Stimulated activated CD4-positive, alpha-beta T cell treated with anti-CD3 and anti-CD28 coated beads, Interleukin-12 subunit alpha, Interleukin-12 subunit beta, amount 100 ng/mL, for 4 hours (primary cell): Measurements from ENCODE around the gene SNAPC4.

Experiments
- DNase-seq: peaks from one replicate; pipeline ENCODE4 v3.0.0-alpha.2; 2020

Gene SNAPC4

GRCh38 chr9:136370687-136371532 lies 29.1 kb downstream of the SNAPC4 start:
- DNase-seq, result no peak

- no peak for DNase-seq
Observed at GRCh38 chr9:136370037-136370436, 29.9 kb downstream of the SNAPC4 start.

DNA sequence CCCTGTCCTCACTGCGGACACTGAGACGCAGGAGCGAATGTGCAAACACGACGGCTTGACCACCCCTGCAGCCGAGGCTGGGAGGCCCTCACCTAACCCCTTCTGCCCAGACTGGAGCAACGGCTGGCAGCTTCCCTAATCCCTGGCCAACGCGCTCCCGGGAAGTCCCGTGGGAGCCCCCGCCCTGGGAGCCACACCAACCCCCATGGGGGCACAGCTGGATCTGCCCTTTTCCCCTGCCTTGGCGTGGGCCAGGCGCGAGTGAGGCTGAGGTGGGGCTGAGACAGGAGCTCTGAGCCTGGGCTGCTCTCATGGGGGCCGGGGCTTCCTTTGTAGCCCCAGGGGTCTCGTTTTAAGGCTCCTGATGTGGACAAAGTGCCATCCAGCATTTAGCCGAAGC lies 31.8 kb downstream of the SNAPC4 start:
- no peak for DNase-seq

DNA sequence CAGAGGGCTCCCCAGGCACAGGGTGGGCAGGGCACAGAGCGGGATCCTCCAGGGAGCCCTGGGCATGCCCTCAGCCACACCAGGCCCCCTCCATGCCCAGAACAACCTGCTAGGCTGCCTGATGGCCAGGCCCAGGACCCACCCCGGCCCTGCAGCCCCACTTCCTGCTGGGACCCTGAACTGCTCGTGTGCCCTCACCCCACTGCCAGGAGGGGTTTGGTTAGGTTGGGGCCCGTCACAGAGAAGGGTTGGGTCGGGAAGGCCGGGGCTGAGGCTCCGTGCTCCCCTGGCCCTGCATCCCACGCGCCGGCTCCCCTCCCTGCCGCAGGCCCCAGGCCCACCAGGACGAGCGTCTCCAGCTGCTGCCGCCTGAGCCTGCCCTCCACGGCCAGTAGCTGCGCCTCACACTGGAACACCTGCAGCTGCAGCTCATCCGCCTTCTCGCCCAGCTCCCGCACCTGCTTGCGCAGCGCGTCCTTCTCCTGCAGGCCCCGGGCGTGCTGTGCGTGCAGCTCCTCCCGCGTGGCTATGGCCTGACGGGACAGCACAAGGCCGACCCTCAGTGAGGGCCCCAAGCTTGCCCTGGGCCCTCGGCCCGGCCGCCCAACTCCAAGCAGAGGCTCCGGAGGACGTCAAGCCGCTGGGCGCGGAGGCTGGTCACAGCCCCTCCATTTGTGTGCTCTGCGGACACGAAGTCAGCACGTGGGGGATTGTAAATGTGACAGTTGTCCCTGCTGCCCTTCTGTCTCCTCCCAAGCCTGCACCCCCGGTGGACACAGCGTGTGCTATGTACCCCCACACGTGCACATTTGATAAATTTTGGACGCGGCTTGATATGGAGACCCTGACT lies 32.4 kb downstream of the SNAPC4 start:
- no peak for DNase-seq

GRCh38 chr9:136366826-136367225 lies 33.1 kb downstream of the SNAPC4 start:
- DNase-seq, result no peak

GRCh38 chr9:136365775-136366222 lies 34.2 kb downstream of the SNAPC4 start:
- no peak for DNase-seq

GRCh38 chr9:136364942-136365774 lies 34.8 kb downstream of the SNAPC4 start:
- no peak for DNase-seq

DNA sequence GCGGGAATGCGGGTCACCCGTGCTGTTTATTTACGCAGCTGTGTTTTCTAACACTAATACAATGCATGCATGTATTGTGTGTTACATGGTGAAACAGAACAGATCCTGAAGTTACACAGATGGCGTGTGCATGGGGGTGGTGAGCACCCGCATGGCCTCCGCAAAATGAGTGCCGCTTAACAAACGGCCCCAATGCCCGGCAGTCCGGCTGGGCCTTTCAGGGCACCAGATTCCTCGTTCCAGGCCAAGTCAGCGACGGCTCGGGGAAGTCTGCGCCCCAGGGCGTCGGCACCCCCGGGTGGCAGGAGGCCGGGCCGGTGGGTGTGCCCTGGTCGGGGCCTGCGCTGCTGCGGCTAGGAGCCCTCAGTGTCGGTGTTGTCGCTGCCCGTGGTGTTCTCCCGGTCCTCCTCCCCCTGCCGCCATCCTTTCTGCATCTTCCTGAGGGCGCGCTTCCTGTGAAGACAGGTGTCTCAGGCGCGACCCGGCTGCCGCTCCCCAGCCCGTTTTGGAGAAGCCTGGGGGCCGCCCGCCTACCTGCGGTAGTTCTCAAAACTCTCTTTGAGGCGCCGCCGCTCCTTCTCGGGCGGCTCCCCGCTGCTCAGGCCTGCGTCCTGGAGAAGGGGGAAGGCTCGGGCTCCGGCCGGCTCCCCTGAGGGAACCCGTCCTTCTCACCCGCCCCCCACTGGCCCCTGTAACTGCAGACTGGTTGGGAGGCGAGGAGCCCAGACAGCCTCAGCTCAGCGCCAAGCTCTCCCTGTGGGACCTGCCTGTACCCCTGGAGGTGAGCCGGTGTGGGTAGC lies 35.8 kb downstream of the SNAPC4 start:
- DNase-seq, result no peak

- peak; percentile 98 for DNase-seq
Observed at GRCh38 chr9:136363106-136363948, 36.6 kb downstream of the SNAPC4 start, which contains the start of gene DNLZ. DNLZ (minus strand) TSS chr9:136363744; CDS start chr9:136363714, 30 bp downstream.

- DNase-seq, result no peak
Observed at GRCh38 chr9:136362450-136362784, 37.6 kb downstream of the SNAPC4 start.

DNA sequence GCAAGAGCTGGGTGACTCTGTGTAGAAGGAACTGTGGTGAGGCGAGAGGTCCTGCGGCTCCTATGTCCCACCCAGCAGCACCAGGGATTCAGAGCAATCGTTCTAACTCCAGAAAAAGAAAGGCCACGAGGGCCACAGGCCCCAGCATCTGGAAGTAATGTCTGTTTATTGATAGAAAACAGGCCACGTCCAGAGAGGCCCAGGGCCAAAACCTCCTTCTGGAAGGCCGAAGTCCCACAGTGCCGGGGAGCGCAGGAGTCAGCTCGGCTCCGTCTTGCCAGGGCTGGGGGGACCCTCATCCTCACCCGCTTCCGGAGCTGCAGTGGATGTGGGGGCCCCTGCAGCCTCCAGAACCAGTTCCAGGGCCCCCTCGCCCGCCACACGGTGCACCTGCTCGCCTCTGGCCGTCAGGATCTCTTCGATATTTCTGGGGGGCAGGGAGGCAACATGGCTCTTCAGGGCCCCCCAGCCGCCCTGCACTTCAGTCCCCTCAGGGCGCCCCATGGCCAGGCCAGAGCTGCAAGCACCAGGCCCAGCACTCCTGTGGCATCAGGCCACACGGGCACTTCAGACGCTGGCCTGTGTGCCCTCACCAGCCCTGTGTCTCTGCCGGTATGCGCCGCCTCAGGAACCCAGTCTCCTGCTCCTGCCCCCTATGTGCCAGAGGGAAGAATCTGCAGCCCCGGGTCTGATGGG lies 38.1 kb downstream of the SNAPC4 start:
- DNase-seq, result no peak

DNA sequence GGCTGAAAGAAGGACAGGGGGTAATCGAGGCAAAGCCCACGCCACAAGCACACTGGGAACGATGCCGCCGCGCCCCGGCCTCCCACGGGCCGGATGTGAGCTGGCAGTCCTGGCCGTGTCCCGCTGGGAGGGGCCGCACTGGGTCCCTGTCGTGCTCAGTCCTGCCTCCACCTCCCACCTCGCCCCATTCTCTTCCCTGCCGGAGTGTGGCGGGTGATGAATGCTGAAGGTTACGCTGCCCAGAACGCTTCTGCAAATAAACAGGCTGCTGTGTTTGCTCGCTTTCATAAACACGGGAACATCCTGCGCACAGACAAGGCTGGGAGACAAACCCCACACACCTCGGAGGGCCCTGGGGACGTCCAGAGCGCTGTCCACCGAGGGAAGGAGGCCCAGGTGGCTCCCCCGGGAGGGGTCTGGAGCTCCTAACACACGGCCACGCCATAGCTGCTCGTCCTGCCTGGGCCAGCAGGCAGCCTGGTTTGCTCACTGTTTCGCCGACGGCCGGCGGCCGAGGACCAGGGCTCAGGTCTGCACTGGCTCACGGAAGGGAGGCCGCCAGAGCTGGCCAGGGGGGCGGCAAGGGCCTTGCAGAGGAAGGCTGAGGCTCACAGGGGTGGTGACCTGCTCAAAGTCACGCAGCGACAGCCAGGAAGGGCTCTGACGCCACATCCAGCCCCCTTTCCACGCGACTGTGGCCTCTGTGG lies 38.8 kb downstream of the SNAPC4 start:
- no peak for DNase-seq

DNA sequence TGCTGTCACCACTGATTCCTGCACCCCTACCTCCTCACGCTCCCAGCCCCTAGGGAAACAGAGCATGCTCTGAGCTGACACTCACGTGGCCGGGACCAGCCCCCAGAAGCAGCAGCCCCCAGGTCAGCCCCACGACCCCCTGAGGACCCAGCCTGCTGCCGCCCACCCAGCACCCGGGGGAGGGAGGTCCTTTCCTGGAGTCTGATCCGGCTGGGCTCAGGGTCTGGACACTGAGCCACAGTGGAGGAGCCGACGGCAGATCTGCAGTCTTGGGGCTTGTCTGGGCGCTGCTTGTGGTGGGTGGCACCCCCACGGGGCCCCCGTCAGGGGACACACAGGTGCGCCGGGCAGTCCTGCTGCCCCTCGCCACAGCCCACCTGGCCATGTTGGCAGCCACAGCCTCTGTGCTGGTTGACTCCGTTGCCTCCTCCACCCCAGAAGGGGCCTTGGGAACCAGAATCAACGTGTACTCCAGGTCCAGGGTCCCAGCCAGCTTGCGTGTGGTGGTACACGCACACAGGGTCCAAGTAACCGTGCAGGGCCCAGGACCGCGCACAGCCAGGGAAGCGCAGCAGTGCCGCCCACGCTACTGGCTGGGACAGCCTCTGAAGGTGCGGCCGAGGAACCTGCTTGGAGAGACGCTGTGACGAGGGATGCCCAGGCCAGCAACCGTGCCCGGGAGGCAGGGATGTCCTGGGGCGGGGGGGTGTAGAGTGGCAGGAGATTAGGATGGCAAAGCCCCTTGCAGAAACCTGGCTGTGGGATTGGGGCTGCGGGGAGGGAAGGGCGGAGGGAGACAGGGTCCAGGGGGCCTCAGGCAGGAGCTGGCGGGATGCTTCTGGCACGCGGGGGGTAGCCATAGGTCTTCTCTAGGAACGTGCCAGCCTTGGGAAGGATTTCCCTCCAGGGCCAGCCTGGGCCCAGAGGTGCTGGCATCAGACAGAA lies 39.9 kb downstream of the SNAPC4 start:
- DNase-seq, result no peak

DNA sequence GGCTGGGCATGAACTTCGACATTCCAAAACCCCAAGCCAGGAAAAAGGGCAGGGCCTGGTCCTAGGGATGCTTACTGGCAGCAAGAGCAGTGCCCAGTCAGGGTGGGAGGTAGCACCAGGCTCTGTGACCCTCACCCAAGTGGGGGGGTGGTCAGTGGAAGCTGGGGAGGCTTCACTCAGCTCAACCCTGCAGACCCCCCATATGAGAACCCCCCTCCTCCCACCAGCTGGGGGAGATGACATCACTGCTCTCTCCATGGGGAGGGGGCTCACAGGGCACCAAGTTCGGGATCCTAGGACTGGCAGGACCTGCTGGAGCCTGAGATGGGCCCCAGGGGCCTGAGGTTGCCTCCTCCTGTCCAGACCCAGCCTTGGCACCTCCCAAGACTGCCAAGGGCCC lies 41.1 kb downstream of the SNAPC4 start:
- DNase-seq, result no peak

GRCh38 chr9:136358016-136358415 lies 42.0 kb downstream of the SNAPC4 start:
- no peak for DNase-seq

GRCh38 chr9:136357202-136357725 lies 42.7 kb downstream of the SNAPC4 start:
- no peak for DNase-seq

DNA sequence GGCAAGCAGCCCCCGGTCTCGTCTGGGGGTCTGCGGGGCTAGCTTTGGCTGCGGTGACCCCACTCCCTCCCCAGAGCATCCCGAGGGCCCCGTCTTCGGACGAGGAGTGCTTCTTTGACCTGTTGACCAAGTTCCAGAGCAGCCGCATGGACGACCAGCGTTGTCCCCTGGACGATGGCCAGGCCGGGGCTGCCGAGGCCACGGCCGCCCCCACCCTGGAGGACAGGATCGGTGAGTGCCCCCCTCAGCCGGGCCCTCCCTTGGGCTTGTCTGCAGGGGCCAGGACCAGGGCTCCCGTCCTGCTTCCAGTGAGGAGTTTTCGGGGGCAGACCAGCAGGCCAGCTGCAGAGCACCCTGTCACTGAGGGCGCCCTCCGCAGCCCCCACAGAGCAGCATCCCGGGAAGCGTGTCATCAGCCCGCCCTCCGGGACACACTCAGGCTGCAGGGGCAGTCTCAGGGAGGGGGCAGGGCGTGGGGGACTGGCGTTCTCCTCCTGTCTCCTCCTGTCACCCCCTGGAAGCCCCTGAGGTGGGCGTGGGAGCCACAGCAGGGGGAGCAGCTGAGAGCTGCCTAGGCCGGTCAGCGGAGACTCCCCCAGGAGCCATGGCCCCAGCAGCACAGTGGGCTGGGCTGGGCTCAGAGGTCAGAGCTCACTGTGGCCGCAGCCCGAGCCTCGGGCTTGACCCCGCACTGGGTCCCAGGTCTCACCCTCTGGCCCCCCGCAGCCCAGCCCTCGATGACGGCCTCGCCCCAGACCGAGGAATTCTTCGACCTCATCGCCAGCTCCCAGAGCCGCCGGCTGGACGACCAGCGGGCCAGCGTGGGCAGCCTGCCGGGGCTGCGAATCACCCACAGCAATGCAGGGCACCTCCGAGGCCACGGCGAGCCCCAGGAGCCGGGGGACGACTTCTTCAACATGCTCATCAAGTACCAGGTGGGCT lies 44.1 kb downstream of the SNAPC4 start:
- no peak for DNase-seq
